HG03103 (cell line): ENCODE data around the gene ENDOD1.
"Not testable (repeated sequence)": the region's sequence is repeated elsewhere in the genome, so short reads cannot be mapped to it uniquely, and the experiment has no call there.

Experiments
- ATAC-seq: cut with Tn5 transposase; IDR thresholded peaks from one replicate; pipeline ENCODE4 v1.9.1; 2021; ENCODE audit warnings: low read depth; ENCODE audit not compliant: unreplicated experiment

ENDOD1 gene

DNA sequence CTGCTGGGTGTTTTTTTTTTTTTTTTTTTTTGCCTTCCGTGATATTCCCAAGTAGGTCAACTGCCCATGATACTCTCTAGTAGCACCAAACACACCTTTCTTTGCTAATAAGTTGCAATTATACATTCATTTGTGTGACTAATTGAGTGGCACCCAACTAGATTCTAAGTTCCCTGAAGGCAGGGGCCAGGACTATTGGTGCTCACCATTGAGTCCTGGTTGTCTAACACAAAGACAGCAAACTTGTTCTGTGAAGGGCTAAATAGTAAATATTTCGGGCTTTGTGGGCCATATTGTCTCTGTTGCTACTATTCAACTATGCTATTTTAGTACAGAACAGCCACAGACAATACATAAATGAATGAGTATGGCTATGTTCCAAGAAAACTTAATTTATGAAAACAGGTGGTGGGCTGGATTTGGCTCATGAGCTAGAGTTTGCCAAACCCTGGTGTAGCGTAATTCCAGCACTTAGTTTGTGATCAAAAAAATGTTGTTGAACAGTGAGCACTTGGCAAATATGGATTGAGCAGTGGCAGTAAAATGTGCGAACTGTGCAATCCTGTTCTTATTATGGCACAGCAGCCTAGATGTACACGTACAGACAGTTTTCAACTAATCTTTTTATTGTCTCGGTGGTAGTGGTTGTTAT is 11.3 kb downstream of the ENDOD1 start:
- ATAC-seq, result no peak

DNA sequence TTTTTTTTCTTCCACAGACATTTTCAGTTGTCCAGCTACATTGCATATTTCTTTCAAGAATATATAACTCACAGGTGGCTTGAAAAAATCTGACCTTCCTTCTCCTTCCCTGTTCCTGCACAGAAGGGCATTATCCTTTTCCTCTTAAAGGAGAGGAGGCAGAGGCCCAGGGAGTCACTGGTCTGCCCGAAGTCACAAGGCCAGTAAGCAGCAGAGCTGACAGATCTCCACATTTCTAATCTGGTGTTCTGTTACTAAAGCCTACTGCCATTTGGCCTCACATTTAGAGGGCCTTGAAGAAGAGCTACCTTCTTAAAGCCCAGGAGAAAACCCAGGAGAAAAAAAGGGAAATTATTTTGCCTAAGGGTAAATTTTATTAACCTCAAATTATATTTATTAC is 12.3 kb downstream of the ENDOD1 start:
- ATAC-seq, result no peak

DNA sequence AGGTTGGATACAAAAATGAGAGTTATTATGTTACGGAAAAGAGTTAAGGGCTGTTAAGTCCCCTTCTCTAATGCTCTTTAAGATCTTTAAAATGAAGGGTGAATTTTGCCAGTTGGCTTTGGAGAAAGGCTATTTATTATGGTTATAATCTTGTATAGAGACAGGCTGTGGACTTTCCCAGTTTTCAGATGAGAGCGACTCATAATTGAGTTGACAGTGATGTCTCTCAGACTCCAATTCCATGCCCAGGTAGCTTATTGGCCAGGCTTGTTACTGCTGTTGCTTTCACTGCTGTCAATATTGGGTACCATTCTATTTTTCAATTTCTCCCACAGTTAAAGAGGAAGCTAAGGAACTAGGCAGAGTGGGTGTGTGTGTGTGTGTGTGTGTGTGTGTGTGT is 13.1 kb downstream of the ENDOD1 start:
- no peak for ATAC-seq

DNA sequence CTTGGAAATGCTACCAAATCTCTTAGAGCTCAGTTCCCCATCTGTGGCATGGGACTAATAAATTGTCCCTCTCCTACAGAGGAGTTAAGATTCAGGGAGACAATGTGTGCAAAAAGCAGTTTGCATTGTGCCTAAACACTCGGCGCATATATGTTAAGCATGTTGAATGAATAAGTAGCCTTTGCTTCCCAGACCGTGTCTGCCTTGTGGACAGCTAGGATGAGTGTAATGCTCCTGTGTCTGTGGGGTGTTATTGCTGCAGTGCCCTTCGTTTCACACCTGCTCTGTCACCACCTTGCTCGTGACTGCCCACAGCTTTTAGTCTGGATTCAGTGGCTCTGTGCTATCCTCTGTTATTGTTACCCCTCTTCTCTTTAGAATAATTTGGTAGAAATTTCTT is 14.1 kb downstream of the ENDOD1 start:
- no peak for ATAC-seq

DNA sequence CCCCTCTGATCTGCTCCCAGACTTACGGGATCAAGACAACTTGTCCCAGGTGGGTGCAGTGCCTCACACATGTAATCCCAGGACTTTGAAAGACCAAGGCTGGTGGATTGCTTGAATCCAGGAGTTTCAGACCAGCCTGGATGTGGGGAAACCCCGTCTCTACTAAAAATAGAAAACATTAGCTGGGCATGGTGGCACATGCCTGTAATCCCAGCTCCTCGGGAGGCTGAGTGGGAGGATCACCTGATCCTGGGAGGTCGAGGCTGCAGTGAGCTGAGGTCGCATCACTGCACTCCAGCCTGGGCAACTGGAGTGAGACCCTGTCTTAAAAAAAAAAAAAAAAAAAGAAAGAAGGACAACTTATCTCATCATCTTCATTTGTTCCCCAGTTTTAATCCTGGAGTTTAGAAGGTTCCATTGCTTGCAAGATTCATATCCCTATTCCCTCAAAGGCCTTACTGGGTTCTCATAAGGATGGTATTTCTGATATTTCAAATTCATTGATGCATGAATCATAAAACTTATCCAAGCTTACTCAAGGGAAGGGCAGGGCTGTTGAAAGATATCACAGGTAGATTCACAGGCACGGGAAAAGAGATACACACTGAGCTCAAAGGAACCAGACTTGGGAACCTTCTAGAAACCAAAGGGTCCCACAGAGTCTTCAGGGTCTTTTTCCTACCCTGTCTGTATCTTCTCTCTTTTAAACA is 14.6 kb downstream of the ENDOD1 start:
- no peak for ATAC-seq

DNA sequence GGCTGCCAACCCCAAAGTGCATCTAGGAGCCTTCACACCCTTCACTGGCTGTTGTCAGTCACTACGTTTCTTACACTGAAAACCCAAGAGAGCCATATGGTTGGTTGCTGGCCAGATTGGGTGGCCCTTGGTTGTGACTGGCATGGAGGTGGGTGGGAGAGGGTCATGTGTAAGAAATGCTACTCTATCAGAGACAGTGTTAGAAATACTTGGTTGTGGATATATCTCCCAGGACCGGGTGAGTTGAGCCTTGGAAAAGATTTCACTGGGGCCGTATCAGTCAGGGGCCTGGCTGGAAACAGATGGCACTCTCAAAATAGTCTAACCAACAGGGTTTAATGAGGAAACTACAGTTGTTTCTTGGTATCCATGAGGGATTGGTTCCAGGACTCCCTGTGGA is 15.2 kb downstream of the ENDOD1 start:
- ATAC-seq, result no peak

DNA sequence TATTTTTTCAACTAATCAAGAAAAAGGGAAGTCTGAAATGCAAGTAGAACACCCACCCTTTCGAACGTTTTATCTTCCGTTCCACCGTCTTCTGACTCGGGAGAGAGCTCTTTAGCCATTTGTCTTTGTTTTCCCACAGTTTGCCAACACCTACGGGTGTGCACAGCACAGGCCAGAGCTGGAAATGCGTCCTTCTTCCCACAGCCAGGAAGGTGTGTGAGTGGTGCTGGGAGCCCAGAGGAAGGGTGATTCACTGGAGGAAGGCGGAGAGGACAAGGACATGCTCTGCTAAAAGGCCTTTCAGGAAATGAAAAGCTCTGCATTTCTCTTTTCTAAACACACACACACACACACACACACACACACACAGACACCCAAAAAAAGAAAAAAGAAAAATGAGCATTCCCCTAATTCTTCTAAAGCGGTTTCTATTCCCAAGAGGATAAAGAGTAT is 18.5 kb downstream of the ENDOD1 start:
- ATAC-seq, result no peak

DNA sequence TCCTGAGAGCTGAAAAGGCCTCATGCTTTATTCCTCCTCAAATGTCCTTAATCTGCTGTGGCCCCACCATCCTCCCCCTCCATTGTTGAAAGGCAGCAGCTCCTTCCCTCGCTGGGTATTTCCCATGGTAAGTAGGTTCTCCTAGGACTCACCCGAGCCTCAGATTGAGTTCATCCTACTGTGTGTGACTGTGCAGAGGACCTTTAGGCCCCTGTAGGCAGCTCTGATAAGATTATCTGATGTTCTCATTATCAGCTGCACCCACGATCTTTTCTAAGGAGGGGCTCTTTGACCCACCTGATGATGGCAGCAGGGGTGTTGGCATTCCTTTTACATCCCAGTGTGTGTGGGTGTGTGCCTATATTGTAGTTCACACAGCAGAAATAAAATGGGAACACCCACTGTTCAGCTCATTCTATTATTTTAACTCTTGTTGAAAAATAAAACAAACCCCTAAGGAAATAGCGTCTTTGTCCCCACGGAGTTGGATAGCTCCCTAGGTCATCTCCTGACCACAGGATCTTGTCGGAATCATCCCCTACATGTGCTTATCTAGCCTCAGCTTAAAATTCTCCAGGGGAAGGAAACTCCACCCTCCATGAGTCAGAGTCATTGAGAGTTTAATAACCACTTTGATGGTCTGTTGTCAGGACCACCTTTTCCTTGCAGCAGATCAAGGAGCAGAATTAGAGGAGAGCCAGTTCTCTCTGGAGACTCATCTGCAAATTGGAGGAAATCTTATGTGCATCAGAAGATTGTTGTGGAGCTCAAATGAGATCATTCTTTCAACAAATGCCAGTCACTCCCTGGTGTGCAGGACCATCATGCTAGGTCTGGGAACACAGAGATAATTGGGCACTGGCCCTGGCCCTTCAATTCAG is 19.3 kb downstream of the ENDOD1 start:
- no peak for ATAC-seq

DNA sequence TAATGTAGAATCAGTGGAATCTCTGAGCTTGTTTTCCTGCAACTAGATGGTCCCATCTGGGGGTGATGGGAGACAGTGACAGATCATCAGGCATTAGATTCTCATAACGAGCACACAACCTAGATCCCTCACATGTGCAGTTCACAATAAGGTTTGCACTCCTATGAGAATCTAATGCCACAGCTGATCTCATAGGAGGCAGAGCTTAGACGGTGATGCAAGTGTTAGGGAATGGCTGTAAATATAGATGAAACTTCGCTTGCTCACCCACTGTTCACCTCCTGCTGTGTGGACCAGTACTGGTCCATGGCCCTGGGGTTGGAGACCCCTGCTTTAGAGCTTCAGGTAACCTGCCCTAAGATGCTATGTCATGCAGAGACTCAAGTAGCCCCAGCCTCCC is 21.8 kb downstream of the ENDOD1 start:
- not testable (repeated sequence) for ATAC-seq

DNA sequence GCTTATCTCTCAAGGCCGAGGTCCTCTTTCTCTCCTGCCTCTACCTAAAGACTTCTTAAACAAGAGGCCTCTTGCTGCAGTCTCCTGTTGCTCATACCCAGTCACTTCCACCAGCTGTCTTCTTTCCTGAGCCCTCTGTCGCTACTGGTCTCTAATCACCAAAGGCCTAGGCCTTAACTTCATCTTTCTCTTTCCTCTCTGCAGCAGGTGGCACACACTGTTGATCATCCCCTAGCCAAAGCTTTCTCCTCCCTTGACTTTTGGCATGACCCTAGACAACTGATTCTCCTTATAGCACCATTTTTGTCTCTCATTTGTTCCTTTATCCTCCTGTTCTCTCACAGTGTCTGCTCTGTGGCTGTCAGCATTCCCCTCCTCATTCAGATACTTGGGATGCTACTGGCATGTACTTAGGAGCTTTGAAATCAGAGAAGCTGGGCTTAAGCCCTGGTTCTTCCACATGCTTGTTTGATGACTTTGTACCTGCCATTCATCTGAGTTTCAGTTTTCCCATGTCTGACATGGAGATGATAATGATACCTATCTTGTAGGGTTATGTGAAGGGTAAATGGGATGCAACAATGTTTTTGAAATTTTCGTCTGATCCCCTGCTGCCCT is 22.4 kb downstream of the ENDOD1 start:
- no peak for ATAC-seq

DNA sequence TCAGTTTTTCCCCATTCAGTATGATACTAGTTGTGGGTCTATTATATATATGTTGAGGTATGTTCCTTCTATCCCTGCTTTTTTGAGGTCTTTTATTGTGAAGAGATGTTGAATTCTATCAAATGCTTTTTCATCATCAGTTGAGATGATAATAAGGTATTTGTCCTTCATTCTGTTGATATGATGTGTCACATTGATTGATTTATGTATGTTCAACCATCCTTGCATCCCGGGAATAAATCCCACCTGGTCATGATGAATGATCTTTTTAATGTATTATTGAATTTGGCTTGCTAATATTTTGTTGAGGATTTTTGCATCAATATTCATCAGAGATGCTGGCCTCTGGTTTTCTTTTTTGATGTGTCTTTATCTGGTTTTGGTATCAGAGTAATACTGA is 26.0 kb downstream of the ENDOD1 start:
- no peak for ATAC-seq

DNA sequence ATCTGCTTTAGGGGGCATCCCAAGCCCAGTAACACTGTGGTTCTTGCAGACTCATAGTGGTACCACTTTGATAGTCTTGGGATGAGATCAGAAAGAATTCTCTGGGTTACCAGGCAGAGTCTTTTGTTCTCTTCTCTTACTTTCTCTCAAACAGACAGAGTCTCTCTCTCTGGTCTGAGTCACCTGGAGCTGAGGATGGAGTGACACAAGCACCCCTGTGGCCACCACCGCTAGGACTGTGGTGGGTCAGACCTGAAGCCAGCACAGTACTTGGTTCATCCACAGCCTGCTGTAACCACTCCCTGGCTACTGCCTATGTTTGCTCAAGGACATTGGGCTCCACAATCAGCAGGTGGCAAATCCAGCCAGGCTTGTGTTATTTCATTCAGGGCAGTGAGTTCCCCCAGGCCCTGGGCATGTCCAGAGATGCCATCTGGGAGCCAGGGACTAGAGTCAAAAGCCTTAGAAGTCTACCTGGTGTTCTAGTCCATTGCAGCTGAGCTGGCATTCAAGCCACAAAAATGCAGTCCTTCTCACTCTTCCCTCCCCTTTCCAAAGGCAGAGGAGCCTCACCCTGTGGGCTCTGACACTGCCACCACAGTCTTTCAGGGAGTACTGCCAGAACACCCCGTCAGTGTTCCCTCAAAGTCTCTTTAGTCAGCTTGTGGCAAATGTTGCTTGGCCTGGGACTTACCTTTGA is 29.9 kb downstream of the ENDOD1 start:
- ATAC-seq, result no peak

DNA sequence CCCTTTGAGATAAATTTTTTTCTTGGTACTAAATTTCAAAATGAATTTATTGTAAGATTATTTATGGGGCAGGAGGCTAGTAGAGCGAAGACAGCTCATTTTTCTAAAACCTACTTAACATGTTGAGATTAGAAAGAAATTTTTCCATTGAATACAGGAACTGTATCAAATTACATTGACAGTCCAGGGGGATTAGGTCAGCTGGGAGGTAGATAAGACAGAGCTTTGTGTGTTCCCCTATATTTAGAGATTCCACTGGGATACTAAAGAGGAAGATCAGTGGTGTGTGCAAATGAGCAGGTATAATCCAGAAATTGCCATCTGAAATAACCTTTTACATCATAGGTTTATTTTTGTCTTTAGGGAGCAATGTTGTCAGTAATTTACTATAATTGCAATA is 32.1 kb downstream of the ENDOD1 start:
- no peak for ATAC-seq

DNA sequence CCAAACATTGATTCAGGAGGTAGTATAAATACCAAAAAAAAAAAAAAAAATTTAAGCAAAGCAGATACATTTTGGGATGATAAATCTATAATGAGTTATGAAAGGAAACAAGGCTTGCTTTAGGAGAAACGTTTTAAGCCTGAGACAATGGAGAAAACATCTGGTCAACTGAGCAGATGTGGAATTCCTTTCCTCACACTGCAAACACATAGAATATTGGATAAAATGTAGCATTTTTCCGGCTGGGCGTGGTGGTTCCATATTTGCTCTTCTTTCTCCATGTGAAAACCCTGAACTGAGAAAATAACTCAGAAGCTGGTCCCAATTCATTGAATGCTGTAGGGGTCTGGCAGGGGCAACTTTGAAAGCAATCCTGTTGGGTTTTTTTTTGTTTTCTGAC is 33.9 kb downstream of the ENDOD1 start:
- ATAC-seq, result no peak

DNA sequence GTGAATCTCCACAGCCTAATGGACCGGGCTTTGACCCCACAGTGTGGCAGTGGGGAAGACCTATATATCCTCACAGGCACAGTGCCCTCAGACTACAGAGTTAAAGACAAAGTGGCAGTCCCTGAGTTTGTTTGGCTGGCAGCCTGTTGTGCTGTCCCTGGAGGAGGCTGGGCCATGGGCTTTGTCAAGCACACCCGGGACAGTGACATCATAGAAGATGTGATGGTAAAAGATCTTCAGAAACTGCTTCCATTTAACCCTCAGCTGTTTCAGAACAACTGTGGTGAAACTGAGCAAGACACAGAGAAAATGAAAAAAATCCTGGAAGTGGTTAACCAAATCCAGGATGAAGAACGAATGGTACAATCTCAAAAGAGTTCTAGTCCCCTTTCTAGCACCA is 39.0 kb downstream of the ENDOD1 start:
- no peak for ATAC-seq

DNA sequence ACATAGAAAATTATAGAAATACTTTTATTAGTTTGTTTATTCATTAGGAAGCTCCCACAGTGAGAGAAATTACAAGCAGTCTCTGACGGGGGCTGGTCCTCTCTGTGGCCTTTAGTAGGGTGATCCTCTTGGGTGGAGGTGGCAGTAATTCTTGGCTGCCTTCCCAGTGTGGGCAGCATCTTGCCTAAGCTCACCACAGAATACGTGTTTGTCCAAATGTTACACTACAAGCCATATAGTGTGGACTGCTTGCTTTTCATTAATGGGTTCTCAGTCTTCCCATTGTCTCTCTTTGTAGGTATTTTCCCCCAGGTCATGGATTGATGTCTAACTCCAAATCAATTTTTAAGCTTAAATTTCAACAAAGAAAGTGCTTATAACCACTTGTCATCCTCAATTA is 43.3 kb downstream of the ENDOD1 start:
- no peak for ATAC-seq

DNA sequence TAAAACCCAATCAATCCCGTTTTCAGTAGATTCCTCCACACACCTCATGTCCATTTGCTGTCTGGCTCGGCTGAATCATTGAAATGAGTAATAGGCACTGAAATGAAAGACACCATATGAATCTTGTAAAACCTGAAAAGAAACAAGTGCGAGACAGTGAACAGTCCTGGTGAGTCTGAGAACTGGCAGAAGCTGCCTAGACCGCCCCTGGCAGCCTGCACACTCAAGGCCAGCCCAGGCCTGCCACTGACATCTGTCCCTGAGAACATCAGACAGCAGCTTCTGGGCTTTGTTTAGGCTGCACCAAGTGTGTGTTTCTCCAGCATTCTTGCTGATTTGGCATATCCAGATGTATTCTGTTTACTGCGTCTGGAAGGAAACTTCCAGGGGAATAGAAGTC is 44.8 kb downstream of the ENDOD1 start:
- no peak for ATAC-seq

DNA sequence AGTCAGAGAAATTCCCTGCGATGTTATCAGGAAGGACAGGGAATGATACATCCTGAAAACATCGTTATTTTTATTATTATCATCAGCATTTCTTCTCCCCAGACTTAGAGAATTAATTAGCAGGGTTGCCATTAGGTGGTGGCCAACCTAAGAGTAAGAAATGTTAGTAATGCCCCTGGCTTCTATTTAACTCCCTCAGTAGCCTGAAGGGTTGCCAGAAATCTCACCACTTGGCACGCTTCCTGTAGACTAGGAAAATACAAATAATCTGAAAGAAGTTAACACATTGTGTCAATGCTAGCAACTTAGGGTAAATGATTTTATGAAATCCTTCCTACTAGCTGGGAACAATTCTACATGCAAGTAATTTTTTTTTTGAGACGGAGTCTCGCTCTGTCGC is 45.5 kb downstream of the ENDOD1 start:
- no peak for ATAC-seq

DNA sequence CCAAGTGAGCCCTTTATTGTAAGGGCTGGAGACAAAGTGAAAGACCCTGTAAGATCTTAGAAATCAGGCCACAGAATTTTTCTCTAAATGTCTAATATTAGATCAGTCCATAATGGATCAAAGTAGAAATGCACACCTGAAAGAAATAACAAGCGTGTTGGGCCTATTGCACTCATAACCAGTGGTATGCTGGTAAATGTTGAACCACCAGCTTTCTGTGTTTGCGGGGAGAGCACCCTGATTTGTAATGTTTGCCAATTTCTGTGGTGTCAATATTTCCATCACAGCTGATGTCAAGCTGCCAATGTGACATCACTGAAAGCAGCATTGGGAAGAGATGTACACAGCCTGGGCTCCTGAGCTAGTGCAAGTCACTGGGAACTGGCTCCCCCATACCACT is 46.2 kb downstream of the ENDOD1 start:
- ATAC-seq, result no peak

DNA sequence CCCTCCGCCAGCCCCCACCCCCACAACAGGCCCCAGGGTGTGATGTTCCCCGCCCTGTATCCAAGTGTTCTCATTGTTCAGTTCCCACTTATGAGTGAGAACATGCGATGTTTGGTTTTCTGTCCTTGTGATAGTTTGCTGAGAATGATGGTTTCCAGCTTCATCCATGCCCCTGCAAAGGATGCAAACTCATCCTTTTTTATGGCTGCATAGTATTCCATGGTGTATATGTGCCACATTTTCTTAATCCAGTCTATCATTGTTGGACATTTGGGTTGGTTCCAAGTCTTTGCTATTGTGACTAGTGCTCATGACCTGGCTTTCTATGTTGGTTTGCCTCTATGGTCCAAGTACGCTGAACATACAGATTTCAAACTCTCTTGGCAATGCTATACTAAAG is 47.1 kb downstream of the ENDOD1 start:
- not testable (repeated sequence) for ATAC-seq
